K562 (cell line): ENCODE results near the gene FAM161A. TPM values are rescaled to one million over a fixed set of nuclear protein-coding genes. Genes with fewer than 3 reads are reported as not detected.

Source experiments
- CXXC5 ChIP-seq: fragments of 250-450 bp; sonication (Bioruptor Pico); IDR thresholded peaks from 2 replicates; pipeline ENCODE4 v1.8.0; 2022; ENCODE audit warnings: inconsistent platforms, mild to moderate bottlenecking, moderate library complexity
- FOXJ2 ChIP-seq: fragments of 200-800 bp; sonication (Bioruptor generic); IDR thresholded peaks from 2 replicates; pipeline ENCODE4 v1.6.1; 2016; ENCODE audit warnings: missing genetic modification characterization, missing compliant biosample characterization
- NFYB ChIP-seq: IDR thresholded peaks from 2 replicates; pipeline ENCODE4 v1.6.1; 2011; ENCODE audit warnings: mild to moderate bottlenecking, moderate library complexity; ENCODE audit not compliant: insufficient read length; ENCODE audit errors: extremely low read depth
- PHB ChIP-seq: fragments of 250-450 bp; sonication (Bioruptor Pico); IDR thresholded peaks from 2 replicates; pipeline ENCODE4 v1.5.0; 2021
- SAP30 ChIP-seq: fragments of 200-600 bp; sonication (generic); IDR thresholded peaks from 2 replicates; pipeline ENCODE4 v1.6.1; 2012; ENCODE audit warnings: borderline replicate concordance, low read depth, mild to moderate bottlenecking, moderate library complexity, low read length, control low read depth, inconsistent platforms; ENCODE audit not compliant: insufficient read depth, poor library complexity, severe bottlenecking
- SMC3 ChIP-seq: conservative IDR thresholded peaks from 2 replicates; pipeline ENCODE4 v1.6.1; 2011; ENCODE audit warnings: low read depth, low read length, improper control_type of control experiment; ENCODE audit not compliant: insufficient read depth
- ZNF384 ChIP-seq: IDR thresholded peaks from 2 replicates; pipeline ENCODE4 v1.6.1; 2012; ENCODE audit warnings: low read depth, low read length, improper control_type of control experiment
- polyA plus RNA-seq, 8 experiments: library from polyadenylated mRNA; depleted of rRNA in 4 of 8; stranded (reverse) in 5 of 8; unstranded in 3 of 8; fragments of >200 nt; fragmentation: Nextera tagmentation in 2 of 8; fragmentation: Illumina TruSeq in 1 of 8; extraction: Ambion mirVana in 2 of 8; extraction: Trizol in 1 of 8; gene quantifications; 2 replicates each; pipeline versions ENCODE4 v1.2.1 to v1.2.3, GENCODE V29; 2011 to 2014; ENCODE audit warnings: inconsistent platforms in 1 of 8, missing spikeins in 1 of 8
- total RNA-seq, 7 experiments: library from RNA; depleted of rRNA in 6 of 7; stranded (reverse); fragments of >200 nt in 6 of 7; fragmentation: Illumina TruSeq in 2 of 7; extraction: Trizol in 2 of 7; gene quantifications; 2 replicates each; pipeline versions ENCODE4 v1.2.1 to v1.2.3, GENCODE V29; 2011 to 2021; ENCODE audit warnings: low replicate concordance in 1 of 7
- TF ChIP-seq, protein P1 (sequence below): fragments of 250-450 bp; sonication (Bioruptor Pico); IDR thresholded peaks from 2 replicates; pipeline ENCODE4 v1.4.0; 2020
- TF ChIP-seq, protein P2 (sequence below), 2 experiments: fragments of 450-650 bp; formaldehyde crosslinking in 1 of 2; IDR thresholded peaks; 2 replicates each; pipeline versions ENCODE4 v1.4.0 to v1.6.1; 2014 to 2020; ENCODE audit warnings: mild to moderate bottlenecking in 2 of 2, borderline replicate concordance in 1 of 2, low read depth in 1 of 2
- TF ChIP-seq, protein P3 (sequence below): fragments of 250-450 bp; sonication (Bioruptor Pico); IDR thresholded peaks from 2 replicates; pipeline ENCODE4 v1.4.0; 2020; ENCODE audit warnings: mild to moderate bottlenecking, moderate library complexity, borderline replicate concordance

Gene FAM161A
- total and polyA plus RNA-seq, 9 of the 15 experiments (the other 6 are each of a cell fraction or from before 2014, with no cell fraction given): 0.27 to 1.4 (median 0.80) TPM

DNA sequence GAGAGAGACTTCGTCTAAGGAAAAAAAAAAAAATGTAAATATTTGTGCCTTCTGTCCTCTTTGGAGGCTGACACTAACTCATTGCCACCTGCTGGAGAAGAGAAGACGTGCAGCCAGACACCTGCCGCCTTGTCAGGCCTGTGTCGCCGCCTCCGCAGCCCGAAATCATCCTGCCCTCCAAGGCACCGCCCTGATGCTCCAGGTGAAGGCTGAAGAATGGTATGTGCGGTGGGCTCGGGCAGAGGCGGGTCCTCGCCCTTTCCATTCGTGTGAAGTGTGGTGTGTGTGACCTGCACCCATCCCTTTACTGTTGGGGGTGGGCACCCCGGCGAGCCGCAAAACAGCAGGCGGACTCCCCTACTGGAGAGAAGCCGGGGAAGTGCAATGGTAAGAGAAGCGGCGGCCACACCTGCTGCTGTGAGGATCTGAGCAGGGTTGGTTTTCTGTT, 60.4 kb downstream of the FAM161A start (continued):
- TF ChIP-seq CXXC5 (CRISPR knock-in tag): 0 out of 2 replicates have a peak, but pooled peaks have one; percentile 27
- TF ChIP-seq, protein P1, sequence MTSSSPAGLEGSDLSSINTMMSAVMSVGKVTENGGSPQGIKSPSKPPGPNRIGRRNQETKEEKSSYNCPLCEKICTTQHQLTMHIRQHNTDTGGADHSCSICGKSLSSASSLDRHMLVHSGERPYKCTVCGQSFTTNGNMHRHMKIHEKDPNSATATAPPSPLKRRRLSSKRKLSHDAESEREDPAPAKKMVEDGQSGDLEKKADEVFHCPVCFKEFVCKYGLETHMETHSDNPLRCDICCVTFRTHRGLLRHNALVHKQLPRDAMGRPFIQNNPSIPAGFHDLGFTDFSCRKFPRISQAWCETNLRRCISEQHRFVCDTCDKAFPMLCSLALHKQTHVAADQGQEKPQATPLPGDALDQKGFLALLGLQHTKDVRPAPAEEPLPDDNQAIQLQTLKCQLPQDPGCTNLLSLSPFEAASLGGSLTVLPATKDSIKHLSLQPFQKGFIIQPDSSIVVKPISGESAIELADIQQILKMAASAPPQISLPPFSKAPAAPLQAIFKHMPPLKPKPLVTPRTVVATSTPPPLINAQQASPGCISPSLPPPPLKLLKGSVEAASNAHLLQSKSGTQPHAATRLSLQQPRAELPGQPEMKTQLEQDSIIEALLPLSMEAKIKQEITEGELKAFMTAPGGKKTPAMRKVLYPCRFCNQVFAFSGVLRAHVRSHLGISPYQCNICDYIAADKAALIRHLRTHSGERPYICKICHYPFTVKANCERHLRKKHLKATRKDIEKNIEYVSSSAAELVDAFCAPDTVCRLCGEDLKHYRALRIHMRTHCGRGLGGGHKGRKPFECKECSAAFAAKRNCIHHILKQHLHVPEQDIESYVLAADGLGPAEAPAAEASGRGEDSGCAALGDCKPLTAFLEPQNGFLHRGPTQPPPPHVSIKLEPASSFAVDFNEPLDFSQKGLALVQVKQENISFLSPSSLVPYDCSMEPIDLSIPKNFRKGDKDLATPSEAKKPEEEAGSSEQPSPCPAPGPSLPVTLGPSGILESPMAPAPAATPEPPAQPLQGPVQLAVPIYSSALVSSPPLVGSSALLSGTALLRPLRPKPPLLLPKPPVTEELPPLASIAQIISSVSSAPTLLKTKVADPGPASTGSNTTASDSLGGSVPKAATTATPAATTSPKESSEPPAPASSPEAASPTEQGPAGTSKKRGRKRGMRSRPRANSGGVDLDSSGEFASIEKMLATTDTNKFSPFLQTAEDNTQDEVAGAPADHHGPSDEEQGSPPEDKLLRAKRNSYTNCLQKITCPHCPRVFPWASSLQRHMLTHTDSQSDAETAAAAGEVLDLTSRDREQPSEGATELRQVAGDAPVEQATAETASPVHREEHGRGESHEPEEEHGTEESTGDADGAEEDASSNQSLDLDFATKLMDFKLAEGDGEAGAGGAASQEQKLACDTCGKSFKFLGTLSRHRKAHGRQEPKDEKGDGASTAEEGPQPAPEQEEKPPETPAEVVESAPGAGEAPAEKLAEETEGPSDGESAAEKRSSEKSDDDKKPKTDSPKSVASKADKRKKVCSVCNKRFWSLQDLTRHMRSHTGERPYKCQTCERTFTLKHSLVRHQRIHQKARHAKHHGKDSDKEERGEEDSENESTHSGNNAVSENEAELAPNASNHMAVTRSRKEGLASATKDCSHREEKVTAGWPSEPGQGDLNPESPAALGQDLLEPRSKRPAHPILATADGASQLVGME (CRISPR knock-in tag): no peak
- no peak for TF ChIP-seq FOXJ2 (tag)
- TF ChIP-seq, protein P2, sequence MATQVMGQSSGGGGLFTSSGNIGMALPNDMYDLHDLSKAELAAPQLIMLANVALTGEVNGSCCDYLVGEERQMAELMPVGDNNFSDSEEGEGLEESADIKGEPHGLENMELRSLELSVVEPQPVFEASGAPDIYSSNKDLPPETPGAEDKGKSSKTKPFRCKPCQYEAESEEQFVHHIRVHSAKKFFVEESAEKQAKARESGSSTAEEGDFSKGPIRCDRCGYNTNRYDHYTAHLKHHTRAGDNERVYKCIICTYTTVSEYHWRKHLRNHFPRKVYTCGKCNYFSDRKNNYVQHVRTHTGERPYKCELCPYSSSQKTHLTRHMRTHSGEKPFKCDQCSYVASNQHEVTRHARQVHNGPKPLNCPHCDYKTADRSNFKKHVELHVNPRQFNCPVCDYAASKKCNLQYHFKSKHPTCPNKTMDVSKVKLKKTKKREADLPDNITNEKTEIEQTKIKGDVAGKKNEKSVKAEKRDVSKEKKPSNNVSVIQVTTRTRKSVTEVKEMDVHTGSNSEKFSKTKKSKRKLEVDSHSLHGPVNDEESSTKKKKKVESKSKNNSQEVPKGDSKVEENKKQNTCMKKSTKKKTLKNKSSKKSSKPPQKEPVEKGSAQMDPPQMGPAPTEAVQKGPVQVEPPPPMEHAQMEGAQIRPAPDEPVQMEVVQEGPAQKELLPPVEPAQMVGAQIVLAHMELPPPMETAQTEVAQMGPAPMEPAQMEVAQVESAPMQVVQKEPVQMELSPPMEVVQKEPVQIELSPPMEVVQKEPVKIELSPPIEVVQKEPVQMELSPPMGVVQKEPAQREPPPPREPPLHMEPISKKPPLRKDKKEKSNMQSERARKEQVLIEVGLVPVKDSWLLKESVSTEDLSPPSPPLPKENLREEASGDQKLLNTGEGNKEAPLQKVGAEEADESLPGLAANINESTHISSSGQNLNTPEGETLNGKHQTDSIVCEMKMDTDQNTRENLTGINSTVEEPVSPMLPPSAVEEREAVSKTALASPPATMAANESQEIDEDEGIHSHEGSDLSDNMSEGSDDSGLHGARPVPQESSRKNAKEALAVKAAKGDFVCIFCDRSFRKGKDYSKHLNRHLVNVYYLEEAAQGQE (IDR thresholded peaks at IDR 0.05; ENCODE audit: borderline replicate concordance): peak; percentile 33; the same call in 1 of the 2 replicates
- TF ChIP-seq, protein P2 (CRISPR knock-in tag; IDR thresholded peaks at IDR 0.05; ENCODE audit: low read depth): no peak
- TF ChIP-seq NFYB: no peak
- TF ChIP-seq SMC3: peak; percentile 62
- TF ChIP-seq PHB: no peak
- TF ChIP-seq ZNF384: peak; percentile 92
- no peak for TF ChIP-seq SAP30
- TF ChIP-seq, protein P3, sequence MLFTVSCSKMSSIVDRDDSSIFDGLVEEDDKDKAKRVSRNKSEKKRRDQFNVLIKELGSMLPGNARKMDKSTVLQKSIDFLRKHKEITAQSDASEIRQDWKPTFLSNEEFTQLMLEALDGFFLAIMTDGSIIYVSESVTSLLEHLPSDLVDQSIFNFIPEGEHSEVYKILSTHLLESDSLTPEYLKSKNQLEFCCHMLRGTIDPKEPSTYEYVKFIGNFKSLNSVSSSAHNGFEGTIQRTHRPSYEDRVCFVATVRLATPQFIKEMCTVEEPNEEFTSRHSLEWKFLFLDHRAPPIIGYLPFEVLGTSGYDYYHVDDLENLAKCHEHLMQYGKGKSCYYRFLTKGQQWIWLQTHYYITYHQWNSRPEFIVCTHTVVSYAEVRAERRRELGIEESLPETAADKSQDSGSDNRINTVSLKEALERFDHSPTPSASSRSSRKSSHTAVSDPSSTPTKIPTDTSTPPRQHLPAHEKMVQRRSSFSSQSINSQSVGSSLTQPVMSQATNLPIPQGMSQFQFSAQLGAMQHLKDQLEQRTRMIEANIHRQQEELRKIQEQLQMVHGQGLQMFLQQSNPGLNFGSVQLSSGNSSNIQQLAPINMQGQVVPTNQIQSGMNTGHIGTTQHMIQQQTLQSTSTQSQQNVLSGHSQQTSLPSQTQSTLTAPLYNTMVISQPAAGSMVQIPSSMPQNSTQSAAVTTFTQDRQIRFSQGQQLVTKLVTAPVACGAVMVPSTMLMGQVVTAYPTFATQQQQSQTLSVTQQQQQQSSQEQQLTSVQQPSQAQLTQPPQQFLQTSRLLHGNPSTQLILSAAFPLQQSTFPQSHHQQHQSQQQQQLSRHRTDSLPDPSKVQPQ: no peak
